Upper lobe of left lung (tissue), 4 donors: ENCODE data around the gene IDH1.

Experiments used
- POLR2A ChIP-seq, 4 donors: fragments of 450-650 bp; IDR thresholded peaks; one replicate each; pipeline ENCODE4 v1.5.1; 2016 to 2017; ENCODE audit warnings: antibody characterized with exemption in 4 of 4, mild to moderate bottlenecking in 2 of 4
- POLR2AphosphoS5 ChIP-seq, 2 donors: sonication (generic); formaldehyde crosslinking; IDR thresholded peaks; one replicate each; pipeline ENCODE4 v1.5.1; 2017; ENCODE audit warnings: antibody characterized with exemption in 2 of 2

DNA sequence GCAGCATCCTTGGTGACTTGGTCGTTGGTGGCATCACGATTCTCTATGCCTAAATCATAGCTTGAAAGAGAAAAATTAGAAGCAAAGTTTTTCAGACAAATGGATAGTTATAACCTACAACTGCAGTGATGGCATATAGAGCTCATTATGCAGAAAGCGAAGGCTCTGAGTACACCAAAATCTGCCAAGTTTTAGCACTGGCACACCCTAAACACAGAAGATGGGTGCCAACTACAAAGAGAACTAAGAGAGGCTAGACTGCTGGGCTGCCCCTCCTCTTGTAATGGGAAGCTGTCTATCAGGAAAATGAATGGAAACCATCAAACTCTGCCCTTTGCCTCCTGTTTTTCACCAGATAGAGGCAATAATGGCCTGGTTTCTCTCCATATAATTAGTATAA, 6.3 kb downstream of the IDH1 start:
- TF ChIP-seq POLR2A (IDR thresholded peaks at IDR 0.05), result no peak
- TF ChIP-seq POLR2AphosphoS5 (IDR thresholded peaks at IDR 0.05), result no peak
